SK-N-MC (cell line): ENCODE measurements around the gene NOXO1.
"Not testable (repeated sequence)": the region's sequence is repeated elsewhere in the genome, so short reads cannot be mapped to it uniquely, and the experiment has no call there.

Source experiments
- EZH2 ChIP-seq: fragments of 200-600 bp; sonication (generic); IDR thresholded peaks from one replicate; pipeline ENCODE4 v1.6.1; 2017; ENCODE audit warnings: antibody characterized with exemption
- POLR2AphosphoS5 ChIP-seq: IDR thresholded peaks from 2 replicates; pipeline ENCODE4 v1.6.1; 2012; ENCODE audit warnings: mild to moderate bottlenecking, low read depth, low read length, borderline replicate concordance

- TF ChIP-seq POLR2AphosphoS5, EZH2: not testable (repeated sequence)
Measured at GRCh38 chr16:2011726-2012125, 30.5 kb upstream of the NOXO1 start.
